ENCODE data around the gene OR52E4. TPM values are rescaled to one million over a fixed set of nuclear protein-coding genes. Genes with fewer than 3 reads are reported as not detected.

The OR52E4 gene
- polyA plus RNA-seq, 3 donors = not detected

DNA sequence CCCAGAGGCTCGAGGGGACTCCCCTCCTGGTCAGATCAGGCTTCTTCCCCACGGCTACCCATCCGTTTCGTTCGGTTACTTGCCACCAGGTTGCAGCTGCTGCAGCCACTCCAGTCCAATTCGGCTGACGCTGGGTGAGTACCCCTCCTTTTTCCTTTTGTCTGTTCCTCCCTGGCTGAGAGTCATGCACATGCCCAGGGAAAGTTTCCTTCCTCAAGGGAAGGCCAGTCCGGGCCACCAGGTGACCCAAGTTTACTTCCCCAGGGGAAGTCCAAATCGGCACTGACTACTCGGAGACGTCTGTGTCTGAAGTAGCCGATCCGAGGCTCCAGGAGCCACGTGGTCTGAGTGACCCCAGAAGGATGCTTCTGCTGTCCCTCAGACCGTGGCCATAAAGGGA, 48.4 kb downstream of the OR52E4 start:
- no peak for DNase-seq

GRCh38 chr11:5929571-5930368, 49.3 kb downstream of the OR52E4 start:
- no peak for DNase-seq

- DNase-seq = no peak
These were observed 50.2 kb downstream of the OR52E4 start for GRCh38 chr11:5930614-5931013.

- DNase-seq = no peak
These were observed 50.6 kb downstream of the OR52E4 start for GRCh38 chr11:5931061-5931460.

GRCh38 chr11:5932671-5933070, 52.2 kb downstream of the OR52E4 start:
- no peak for DNase-seq

- DNase-seq = no peak
These were observed 52.7 kb downstream of the OR52E4 start for GRCh38 chr11:5933116-5933515.

Other genes with a start within 250 kb of the OR52E4 start
- 10 to 100 TPM; 34.1 to 51.7 (median 43.5) TPM for gene TRIM5, start 195.6 kb upstream of the OR52E4 start, polyA plus RNA-seq (ENCODE audit: insufficient read length in 3 of 3)
- 10 to 100 TPM in 1 of 3 donors, 1 to 10 TPM in 2; 5.3 to 10.8 (median 7.7) TPM for gene TRIM22, start 190.8 kb upstream of the OR52E4 start, polyA plus RNA-seq (ENCODE audit: insufficient read length in 3 of 3)
- gene OR56B1, start 144.2 kb upstream of the OR52E4 start, polyA plus RNA-seq (ENCODE audit: insufficient read length in 3 of 3) = not detected
- not detected for gene OR52N4, start 126.4 kb upstream of the OR52E4 start, polyA plus RNA-seq (ENCODE audit: insufficient read length in 3 of 3)
- not detected for gene OR52N5, start 97.3 kb upstream of the OR52E4 start, polyA plus RNA-seq (ENCODE audit: insufficient read length in 3 of 3)
- gene OR52N1, start 89.4 kb upstream of the OR52E4 start, polyA plus RNA-seq (ENCODE audit: insufficient read length in 3 of 3) = not detected
- gene OR52N2, start 71.7 kb upstream of the OR52E4 start, polyA plus RNA-seq (ENCODE audit: insufficient read length in 3 of 3) = not detected
- gene OR52E6, start 38.7 kb upstream of the OR52E4 start, polyA plus RNA-seq (ENCODE audit: insufficient read length in 3 of 3) = not detected
- gene OR52E8, start 22.9 kb upstream of the OR52E4 start, polyA plus RNA-seq (ENCODE audit: insufficient read length in 3 of 3) = not detected
- gene OR52E5, start 12.6 kb downstream of the OR52E4 start, polyA plus RNA-seq (ENCODE audit: insufficient read length in 3 of 3) = not detected
- gene OR56A3, start 61.6 kb downstream of the OR52E4 start, polyA plus RNA-seq (ENCODE audit: insufficient read length in 3 of 3) = not detected
- gene OR56A5, start 87.9 kb downstream of the OR52E4 start, polyA plus RNA-seq (ENCODE audit: insufficient read length in 3 of 3) = not detected
- not detected for gene OR52L1, start 106.4 kb downstream of the OR52E4 start, polyA plus RNA-seq (ENCODE audit: insufficient read length in 3 of 3)
- under 1 TPM; 0.04 to 0.12 (median 0.06) TPM for gene OR56A4, start 126.3 kb downstream of the OR52E4 start, polyA plus RNA-seq (ENCODE audit: insufficient read length in 3 of 3)
- gene OR56A1, start 150.1 kb downstream of the OR52E4 start, polyA plus RNA-seq (ENCODE audit: insufficient read length in 3 of 3) = not detected
- gene OR56B4, start 227.1 kb downstream of the OR52E4 start, polyA plus RNA-seq (ENCODE audit: insufficient read length in 3 of 3) = under 1 TPM in 2 of 3 donors, not detected in 1; 0.11 to 0.19 TPM